Ovary (tissue), 3 donors: Measurements from ENCODE around the gene FOXP1.

Experiments used
- CTCF ChIP-seq, 3 donors: fragments of 450-650 bp in 2 of 3; fragments of 200-600 bp in 1 of 3; IDR thresholded peaks; one replicate each; pipeline versions ENCODE4 v1.5.1 to v1.8.0; 2016 to 2022; ENCODE audit warnings: antibody characterized with exemption in 3 of 3, mild to moderate bottlenecking in 1 of 3
- POLR2A ChIP-seq: fragments of 450-650 bp; IDR thresholded peaks from one replicate; pipeline ENCODE4 v1.6.1; 2017; ENCODE audit warnings: antibody characterized with exemption, mild to moderate bottlenecking, moderate library complexity
- donor health status: DM: no; HTN: no; CAD: no.

- TF ChIP-seq POLR2A (no peak), CTCF (IDR thresholded peaks at IDR 0.05) (no peak)
These were observed 30.9 kb upstream of the FOXP1 start for GRCh38 chr3:71614426-71614825.
